Bronchial epithelial cell (primary cell): ENCODE measurements around the gene EIF4E. TPM values are rescaled to one million over a fixed set of nuclear protein-coding genes. Genes with fewer than 3 reads are reported as not detected.

Experiments used
- DNase-seq: peaks from one replicate; pipeline ENCODE4 v3.0.0-alpha.2; 2010; ENCODE audit warnings: low read depth
- FAIRE-seq: peaks from 2 replicates; lab custom pipeline; 2011; peaks lifted over from hg19 to GRCh38; lab: Jason Lieb, UNC
- H3K27me3 ChIP-seq: 2 replicates; pipeline ENCODE4 v1.5.1; 2011; ENCODE audit warnings: low read length; ENCODE audit not compliant: control insufficient read depth, insufficient read depth
- H3K36me3 ChIP-seq: 2 replicates; pipeline ENCODE4 v1.5.1; 2011; ENCODE audit warnings: low read length; ENCODE audit not compliant: control insufficient read depth, insufficient read depth
- H3K4me3 ChIP-seq: 2 replicates; pipeline ENCODE4 v1.5.1; 2011; ENCODE audit warnings: mild to moderate bottlenecking, low read depth, low read length, control low read depth
- total RNA-seq: library from RNA; depleted of rRNA; stranded (reverse); fragments of >200 nt; gene quantifications from 2 replicates; pipeline ENCODE4 v1.2.1, GENCODE V29; 2014
- TF ChIP-seq, protein P1 (sequence below): IDR thresholded peaks from 2 replicates; pipeline ENCODE4 v1.5.1; 2011; ENCODE audit warnings: mild to moderate bottlenecking, moderate library complexity, low read length, control low read depth, inconsistent platforms; ENCODE audit not compliant: insufficient read depth, severe bottlenecking

Gene EIF4E
- total RNA-seq, 1 donor from 2014 or later, result 237 TPM

DNA sequence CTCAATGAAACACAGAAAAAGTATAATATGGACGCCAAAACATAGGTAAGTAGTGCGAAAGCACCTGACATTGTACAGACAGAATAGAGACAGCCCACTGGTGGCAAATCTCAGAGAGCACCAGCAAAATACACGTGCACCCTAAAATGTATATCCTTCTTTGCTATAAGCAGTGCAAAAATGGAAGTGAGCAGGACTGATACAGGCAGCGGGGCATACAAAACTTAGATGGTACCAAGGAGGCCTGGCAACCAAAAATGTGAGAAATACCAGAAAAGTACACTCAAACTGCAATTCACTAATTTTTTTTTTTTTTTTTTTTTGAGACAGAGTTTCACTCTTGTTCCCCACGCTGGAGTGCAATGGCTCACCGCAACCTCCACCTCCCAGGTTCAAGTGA, 63.9 kb downstream of the EIF4E start:
- no peaks in the 10 kb centered on the region for H3K27me3 ChIP-seq
- H3K4me3 ChIP-seq, result no peak overlapping the region
- H3K36me3 ChIP-seq, result no peaks in the 10 kb centered on the region
- TF ChIP-seq, protein P1, sequence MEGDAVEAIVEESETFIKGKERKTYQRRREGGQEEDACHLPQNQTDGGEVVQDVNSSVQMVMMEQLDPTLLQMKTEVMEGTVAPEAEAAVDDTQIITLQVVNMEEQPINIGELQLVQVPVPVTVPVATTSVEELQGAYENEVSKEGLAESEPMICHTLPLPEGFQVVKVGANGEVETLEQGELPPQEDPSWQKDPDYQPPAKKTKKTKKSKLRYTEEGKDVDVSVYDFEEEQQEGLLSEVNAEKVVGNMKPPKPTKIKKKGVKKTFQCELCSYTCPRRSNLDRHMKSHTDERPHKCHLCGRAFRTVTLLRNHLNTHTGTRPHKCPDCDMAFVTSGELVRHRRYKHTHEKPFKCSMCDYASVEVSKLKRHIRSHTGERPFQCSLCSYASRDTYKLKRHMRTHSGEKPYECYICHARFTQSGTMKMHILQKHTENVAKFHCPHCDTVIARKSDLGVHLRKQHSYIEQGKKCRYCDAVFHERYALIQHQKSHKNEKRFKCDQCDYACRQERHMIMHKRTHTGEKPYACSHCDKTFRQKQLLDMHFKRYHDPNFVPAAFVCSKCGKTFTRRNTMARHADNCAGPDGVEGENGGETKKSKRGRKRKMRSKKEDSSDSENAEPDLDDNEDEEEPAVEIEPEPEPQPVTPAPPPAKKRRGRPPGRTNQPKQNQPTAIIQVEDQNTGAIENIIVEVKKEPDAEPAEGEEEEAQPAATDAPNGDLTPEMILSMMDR, result no peak
- DNase-seq (no peak), FAIRE-seq (no peak)

DNA sequence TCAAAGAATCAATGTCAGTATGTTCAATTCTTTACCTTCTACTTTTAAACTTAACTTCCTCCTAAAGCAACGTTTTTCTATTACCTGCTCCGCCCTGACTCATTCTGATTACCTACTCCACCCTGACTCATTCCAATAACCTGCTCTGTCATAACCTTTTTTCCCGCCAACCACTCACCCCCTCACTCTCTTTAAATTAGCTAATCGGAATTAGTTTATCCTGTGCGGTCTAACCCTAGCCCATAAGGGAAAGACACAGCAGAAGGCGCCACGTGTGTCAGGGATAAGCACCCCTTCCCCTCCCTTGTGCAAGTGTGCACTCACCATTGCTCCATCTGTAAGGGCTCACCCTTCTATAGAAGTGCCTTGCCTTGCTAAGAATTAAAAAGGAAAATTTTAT, 64.4 kb downstream of the EIF4E start:
- Histone ChIP-seq H3K36me3 (no peaks in the 10 kb centered on the region), H3K4me3 (no peak overlapping the region), H3K27me3 (no peaks in the 10 kb centered on the region)
- peak; percentile 75 for DNase-seq
- TF ChIP-seq, protein P1, result no peak
- no peak for FAIRE-seq

DNA sequence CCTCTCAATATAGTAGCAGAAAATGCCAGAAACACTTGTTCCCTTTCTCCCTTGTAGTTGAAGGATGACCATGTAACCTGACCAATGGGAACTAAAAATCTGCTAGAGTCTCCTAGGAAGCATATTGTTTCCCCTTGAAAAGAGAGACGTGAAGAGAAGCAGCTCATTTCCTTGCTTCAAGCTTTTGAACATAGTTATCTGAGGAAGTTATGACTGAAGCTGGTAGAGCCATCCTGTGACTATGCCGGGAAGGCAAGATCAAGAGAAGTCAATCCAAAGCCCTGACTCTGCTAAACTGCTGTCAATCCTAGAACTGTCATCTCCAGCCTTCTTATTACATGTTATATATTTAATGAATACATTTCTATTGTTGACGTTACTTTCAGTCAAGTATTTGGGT, 66.6 kb downstream of the EIF4E start:
- FAIRE-seq (no peak), DNase-seq (no peak)
- Histone ChIP-seq H3K27me3 (no peaks in the 10 kb centered on the region), H3K36me3 (no peaks in the 10 kb centered on the region), H3K4me3 (no peak overlapping the region)
- TF ChIP-seq, protein P1, result no peak

DNA sequence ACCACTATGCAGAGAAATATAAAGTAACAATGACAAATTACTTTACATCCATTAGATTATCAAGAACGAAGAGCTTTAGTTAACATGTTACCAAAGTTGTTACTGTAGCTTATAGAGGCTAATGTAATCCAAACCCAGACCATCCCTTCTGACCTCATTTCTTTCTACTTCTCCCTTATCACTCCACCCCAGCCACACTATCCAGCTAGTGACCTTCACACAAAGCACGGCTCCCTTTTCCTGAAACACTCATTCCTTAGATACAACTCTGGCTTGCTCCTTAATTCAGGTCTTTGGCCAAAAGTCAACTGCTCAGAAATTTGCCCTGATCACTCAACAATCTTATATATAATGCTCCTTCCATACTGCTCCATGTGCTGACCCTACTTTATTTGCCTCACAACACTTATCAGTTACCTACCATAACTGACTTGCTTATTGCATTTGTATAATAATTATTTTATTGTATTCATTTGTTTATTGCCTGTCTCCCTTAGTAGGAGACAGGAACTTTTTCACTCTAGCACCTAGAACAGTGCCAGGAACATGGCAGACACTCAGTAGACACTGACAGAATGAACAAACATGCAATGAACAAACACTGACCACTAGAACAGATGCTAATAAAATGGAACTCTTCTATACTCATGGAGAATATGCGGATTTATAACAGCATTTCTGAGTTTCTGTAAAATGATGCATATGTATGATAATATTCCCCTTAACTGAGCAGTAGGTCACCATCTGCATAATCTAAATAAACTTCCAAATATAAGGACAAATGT, 67.6 kb downstream of the EIF4E start:
- Histone ChIP-seq H3K4me3 (no peak overlapping the region), H3K27me3 (no peaks in the 10 kb centered on the region), H3K36me3 (no peaks in the 10 kb centered on the region)
- DNase-seq, result no peak
- FAIRE-seq, result no peak
- TF ChIP-seq, protein P1, result no peak

DNA sequence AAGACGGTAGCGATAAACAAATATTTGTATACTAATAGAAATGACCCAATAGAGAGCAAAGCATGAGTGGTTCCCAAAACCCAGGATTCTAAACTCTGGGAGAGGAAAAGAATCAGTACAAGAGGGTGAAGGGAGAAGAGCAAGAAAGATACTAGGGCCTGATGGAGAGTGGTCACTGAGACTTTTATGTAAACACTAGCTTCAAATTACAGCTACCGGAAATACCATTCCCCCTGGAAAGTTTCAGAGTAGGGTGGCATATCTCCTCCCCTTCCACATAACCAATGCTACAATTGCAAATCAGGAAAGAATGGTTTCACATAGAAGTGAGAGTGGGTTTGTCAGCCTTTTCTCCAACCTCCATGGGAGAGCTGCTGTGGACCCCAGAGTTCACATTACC, 77.1 kb downstream of the EIF4E start:
- DNase-seq (peak; percentile 31), FAIRE-seq (no peak)
- TF ChIP-seq, protein P1, result no peak
- H3K27me3 ChIP-seq, result no peaks in the 10 kb centered on the region
- H3K36me3 ChIP-seq, result no peaks in the 10 kb centered on the region
- H3K4me3 ChIP-seq, result no peak overlapping the region

DNA sequence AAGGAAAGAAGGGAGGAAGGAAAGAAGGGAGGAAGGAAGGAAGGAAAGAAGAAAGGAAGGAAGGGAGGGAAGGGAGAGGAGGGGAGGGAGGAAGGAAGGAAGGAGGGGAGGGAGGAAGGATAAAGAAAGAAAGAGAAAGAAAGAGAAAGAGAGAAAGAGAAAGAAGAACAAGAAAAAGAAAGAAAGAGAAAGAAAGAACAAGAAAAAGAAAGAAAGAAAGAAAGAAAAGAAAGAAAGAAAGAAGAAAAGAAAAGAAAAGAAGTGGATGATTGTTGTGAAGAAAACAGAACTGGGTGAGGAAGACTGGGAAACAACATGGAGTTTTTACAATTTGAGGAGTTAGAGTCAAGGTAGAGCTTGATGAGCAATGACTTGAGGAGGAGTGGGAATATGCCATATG, 78.0 kb downstream of the EIF4E start:
- TF ChIP-seq, protein P1, result no peak
- no peak for DNase-seq
- H3K36me3 ChIP-seq, result no peaks in the 10 kb centered on the region
- no peaks in the 10 kb centered on the region for H3K27me3 ChIP-seq
- FAIRE-seq, result no peak
- H3K4me3 ChIP-seq, result no peak overlapping the region
